NK-92 treated with Interleukin-12 subunit alpha and Interleukin-12 subunit beta, amount 100 ng/mL, for 24 hours (cell line): Measurements from ENCODE around the gene FLOT2.
"Not testable (repeated sequence)": the region's sequence is repeated elsewhere in the genome, so short reads cannot be mapped to it uniquely, and the experiment has no call there.

ENCODE experiments used
- DNase-seq: peaks from one replicate; lab custom pipeline; 2025; lab: John Stamatoyannopoulos, UW

Gene FLOT2

GRCh38 chr17:28895794-28896447, 1.6 kb downstream of the FLOT2 start:
- no peak for DNase-seq

- DNase-seq, result not testable (repeated sequence)
Measured at GRCh38 chr17:28893248-28894183, 4.0 kb downstream of the FLOT2 start.

- no peak for DNase-seq
Measured at GRCh38 chr17:28892024-28892423, 5.5 kb downstream of the FLOT2 start.

GRCh38 chr17:28891201-28891600, 6.3 kb downstream of the FLOT2 start:
- DNase-seq, result no peak

GRCh38 chr17:28889996-28890395, 7.5 kb downstream of the FLOT2 start:
- DNase-seq, result no peak

GRCh38 chr17:28888832-28889231, 8.7 kb downstream of the FLOT2 start:
- no peak for DNase-seq

GRCh38 chr17:28887871-28888471, 9.6 kb downstream of the FLOT2 start:
- no peak for DNase-seq

GRCh38 chr17:28885951-28886350, 11.6 kb downstream of the FLOT2 start:
- no peak for DNase-seq

- DNase-seq, result no peak
Measured at GRCh38 chr17:28885363-28885762, 12.2 kb downstream of the FLOT2 start.

GRCh38 chr17:28883967-28884702, 13.4 kb downstream of the FLOT2 start:
- DNase-seq, result no peak

- DNase-seq, result no peak
Measured at GRCh38 chr17:28882154-28882895, 15.2 kb downstream of the FLOT2 start.

- no peak for DNase-seq
Measured at GRCh38 chr17:28881533-28882056, 15.9 kb downstream of the FLOT2 start.

GRCh38 chr17:28880572-28880945, 17.0 kb downstream of the FLOT2 start:
- no peak for DNase-seq

- DNase-seq, result no peak
Measured at GRCh38 chr17:28879886-28880571, 17.5 kb downstream of the FLOT2 start.

GRCh38 chr17:28878981-28879380, 18.6 kb downstream of the FLOT2 start:
- DNase-seq, result no peak

GRCh38 chr17:28878158-28878910, 19.2 kb downstream of the FLOT2 start:
- DNase-seq, result no peak

GRCh38 chr17:28877150-28877711, 20.3 kb downstream of the FLOT2 start:
- DNase-seq, result not testable (repeated sequence)

- no peak for DNase-seq
Measured at GRCh38 chr17:28875848-28876550, 21.5 kb downstream of the FLOT2 start.

- no peak for DNase-seq
Measured at GRCh38 chr17:28874750-28875149, 22.8 kb downstream of the FLOT2 start.
